Measurements from ENCODE around the gene ANKRD9. TPM values are rescaled to one million over a fixed set of nuclear protein-coding genes. Genes with fewer than 3 reads are reported as not detected.

The ANKRD9 gene
- total RNA-seq, 1 experiment from 2014 or later = 23.7 TPM

GRCh38 chr14:102490456-102490855 is 19.1 kb downstream of the ANKRD9 start:
- ChIA-PET POLR2A (interaction anchor here (0.6 kb wide), 1 partner anchor 73 kb away, joined by 5 read pairs; no protein-coding TSS in a partner anchor), CTCF (no interaction called here)
- Histone ChIP-seq H3K27me3 (ENCODE audit: control insufficient read depth, insufficient read depth, low read length) (no peaks in the 10 kb centered on the region), H3K27ac (ENCODE audit: low read length) (no peak overlapping the region), H3K9me3 (ENCODE audit: control insufficient read depth, insufficient read depth, low read depth, low read length) (no peaks in the 10 kb centered on the region), H3K36me3 (ENCODE audit: control insufficient read depth, insufficient read depth, low read length) (no peaks in the 10 kb centered on the region), H3K4me3 (ENCODE audit: low read depth in 2 of 2, low read length in 2 of 2) (no peak overlapping the region), H3K4me1 (ENCODE audit: control insufficient read depth, insufficient read depth, low read length) (no peaks in the 10 kb centered on the region)
- intact Hi-C loops (cut with micrococcal nuclease; ENCODE audit: unreplicated experiment) (no loop called here), in situ Hi-C loops (cut with HindIII; ENCODE audit: low pct_unique_long_range_greater_than_20kb, low sequenced_read_pairs) (no loop called here)
- TF ChIP-seq TCF7L2 (IDR thresholded peaks at IDR 0.05; ENCODE audit: low read depth, low read length) = no peak
- no peak for TF ChIP-seq POLR2AphosphoS5 (IDR thresholded peaks at IDR 0.05; ENCODE audit: low read depth, low read length)
- no peak for TF ChIP-seq CTCF (IDR thresholded peaks at IDR 0.05)
- no peak for ATAC-seq
- BruUV-seq (replicated peaks) = no TSS peak
- DNase-seq (ENCODE audit: low read depth, low spot score) = no peak

DNA sequence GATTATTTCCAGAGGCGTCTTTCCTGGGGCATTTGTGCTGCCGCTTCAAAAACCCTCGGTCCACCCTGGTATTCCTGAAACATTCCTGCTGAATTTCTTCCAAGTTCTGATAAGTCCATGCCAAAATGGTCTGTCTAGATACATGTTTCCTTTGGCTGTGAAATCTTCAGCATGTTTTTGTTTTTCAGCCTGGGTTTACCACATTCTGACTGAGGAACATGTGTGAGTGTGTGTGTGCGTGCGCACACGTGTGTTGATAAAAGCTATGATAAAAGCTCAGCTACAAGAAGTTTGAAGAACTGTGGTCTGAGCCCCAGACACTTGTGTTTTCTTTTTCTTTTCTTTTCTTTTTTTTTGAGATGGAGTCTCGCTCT is 22.4 kb downstream of the ANKRD9 start:
- ChIA-PET POLR2A (no interaction called here), CTCF (no interaction called here)
- in situ Hi-C loops (cut with HindIII; ENCODE audit: low pct_unique_long_range_greater_than_20kb, low sequenced_read_pairs) (no loop called here), intact Hi-C loops (cut with micrococcal nuclease; ENCODE audit: unreplicated experiment) (no loop called here)
- Histone ChIP-seq H3K4me3 (ENCODE audit: low read depth in 2 of 2, low read length in 2 of 2) (no peak overlapping the region), H3K27me3 (ENCODE audit: control insufficient read depth, insufficient read depth, low read length) (no peaks in the 10 kb centered on the region), H3K4me1 (ENCODE audit: control insufficient read depth, insufficient read depth, low read length) (no peaks in the 10 kb centered on the region), H3K36me3 (ENCODE audit: control insufficient read depth, insufficient read depth, low read length) (no peaks in the 10 kb centered on the region), H3K27ac (ENCODE audit: low read length) (no peak overlapping the region), H3K9me3 (ENCODE audit: control insufficient read depth, insufficient read depth, low read depth, low read length) (no peaks in the 10 kb centered on the region)
- no peak for TF ChIP-seq TCF7L2 (IDR thresholded peaks at IDR 0.05; ENCODE audit: low read depth, low read length)
- no peak for TF ChIP-seq CTCF (IDR thresholded peaks at IDR 0.05)
- TF ChIP-seq SIN3A (IDR thresholded peaks at IDR 0.05; ENCODE audit: borderline replicate concordance, insufficient read depth, low read depth, low read length) = no peak
- no peak for TF ChIP-seq POLR2AphosphoS5 (IDR thresholded peaks at IDR 0.05; ENCODE audit: low read depth, low read length)
- no peak for TF ChIP-seq REST (IDR thresholded peaks at IDR 0.05; ENCODE audit: insufficient read depth in 1 of 2, low read depth in 2 of 2, low read length in 1 of 2)
- no peak for ATAC-seq
- BruUV-seq (replicated peaks) = no TSS peak
- DNase-seq (ENCODE audit: low read depth, low spot score) = no peak
